Activated CD8-positive, alpha-beta memory T cell treated with anti-CD3 and anti-CD28 coated beads, Interleukin-2, amount 50 U/mL, for 48 hours (primary cell): ENCODE data around the gene FREM3.
"Not testable (repeated sequence)": the region's sequence is repeated elsewhere in the genome, so short reads cannot be mapped to it uniquely, and the experiment has no call there.

Experiments
- DNase-seq: peaks from one replicate; pipeline ENCODE4 v3.0.0-alpha.2; 2020

Gene FREM3

DNA sequence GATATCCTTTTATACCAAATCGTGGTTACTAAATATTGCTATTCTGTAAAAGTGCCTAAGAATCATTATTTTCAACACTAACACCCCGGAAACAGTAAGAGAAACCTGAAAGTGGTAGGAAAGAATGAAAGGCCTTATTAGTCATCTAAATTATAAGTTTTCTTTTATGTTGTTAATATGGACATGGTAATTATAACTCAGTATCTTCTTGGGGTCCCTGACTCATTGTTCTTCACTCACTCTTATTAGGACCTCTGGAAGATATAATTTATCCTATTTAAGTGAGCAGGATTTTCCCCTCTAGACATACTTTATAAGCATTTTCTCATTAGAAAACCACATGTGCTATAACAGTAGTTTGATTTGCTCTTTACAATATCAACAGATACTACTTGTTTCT, 136.0 kb downstream of the FREM3 start:
- DNase-seq = no peak

DNA sequence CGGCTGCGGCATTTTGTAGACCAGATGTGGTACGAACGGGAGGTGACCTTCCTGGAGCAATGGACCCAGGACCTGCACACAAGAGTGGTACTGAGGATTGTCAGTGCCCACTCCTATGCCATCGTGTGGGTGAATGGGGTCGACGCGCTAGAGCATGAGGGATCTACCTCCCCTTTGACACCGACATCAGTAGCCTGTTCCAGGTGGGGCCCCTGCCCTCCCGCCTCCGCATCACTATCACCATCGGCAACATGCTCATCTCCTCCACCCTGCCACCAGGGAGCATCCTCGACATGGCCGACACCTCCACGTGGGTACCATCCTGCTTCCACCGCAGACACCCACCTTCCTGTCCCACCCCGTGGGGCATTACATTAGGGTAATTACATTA, 140.7 kb downstream of the FREM3 start:
- peak; percentile 69 for DNase-seq

DNA sequence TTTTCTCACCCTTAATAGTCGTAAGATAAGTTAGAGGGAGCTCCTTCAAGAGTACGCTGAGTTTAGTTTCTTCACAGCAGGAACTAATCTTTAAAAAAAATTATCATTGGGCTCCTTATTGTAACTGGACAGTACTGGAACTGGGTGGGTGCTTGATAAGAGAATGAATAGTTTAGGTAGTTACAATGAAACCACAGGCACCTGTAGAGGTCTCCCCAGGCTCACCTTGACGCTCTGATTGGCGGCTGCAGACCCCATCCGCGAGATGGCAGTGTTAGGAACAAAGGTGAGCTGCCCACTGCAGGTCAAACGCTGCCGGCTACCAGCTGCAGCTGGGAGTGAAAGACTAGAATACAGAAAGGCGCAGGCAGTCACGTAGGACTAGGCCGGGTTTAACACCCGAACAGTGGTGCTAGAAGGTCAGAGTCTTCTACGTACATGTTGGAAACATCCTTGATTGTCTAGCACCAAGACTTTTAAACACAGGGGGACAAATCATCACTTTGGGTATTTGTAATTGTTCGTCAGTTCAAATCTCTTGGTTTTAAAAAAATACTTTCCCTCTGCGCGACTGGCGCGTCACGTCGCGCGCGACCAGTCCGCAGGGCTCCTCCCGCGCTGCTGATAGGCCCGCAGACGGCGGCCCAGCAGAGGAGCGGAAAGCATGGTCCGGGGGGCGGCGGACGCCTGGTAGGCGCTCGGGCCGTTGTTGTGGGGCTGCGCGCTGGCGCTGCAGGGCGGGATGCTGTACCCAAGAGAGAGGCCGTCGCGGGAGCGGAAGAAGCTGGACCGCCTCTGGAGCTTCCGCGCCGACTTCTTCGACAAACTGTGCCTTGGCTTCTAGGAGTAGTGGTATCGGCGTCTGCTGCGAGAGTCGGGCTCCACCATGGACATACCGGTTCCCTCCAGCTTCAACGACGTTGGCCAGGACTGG, 141.4 kb downstream of the FREM3 start:
- DNase-seq = peak; percentile 83

DNA sequence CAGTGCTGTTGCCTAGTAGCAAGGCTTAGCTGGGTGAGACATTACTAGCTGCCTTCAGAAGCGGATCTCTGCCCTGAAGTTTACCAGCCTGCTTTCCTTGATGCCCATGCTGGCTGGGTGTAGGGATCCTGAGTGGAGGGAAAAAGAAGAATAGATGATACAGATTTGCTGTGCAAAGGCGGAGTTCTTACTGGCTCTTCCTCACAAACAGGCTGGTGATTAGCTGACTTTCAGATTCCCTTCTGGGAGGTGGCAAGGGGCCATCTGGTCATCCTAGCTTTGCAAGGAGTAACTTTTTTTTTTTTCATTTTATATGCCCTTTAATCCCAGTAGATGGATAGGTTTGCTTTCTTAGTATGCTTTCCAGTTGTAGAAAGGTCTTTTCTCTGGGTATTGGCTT, 142.2 kb downstream of the FREM3 start:
- DNase-seq = no peak

DNA sequence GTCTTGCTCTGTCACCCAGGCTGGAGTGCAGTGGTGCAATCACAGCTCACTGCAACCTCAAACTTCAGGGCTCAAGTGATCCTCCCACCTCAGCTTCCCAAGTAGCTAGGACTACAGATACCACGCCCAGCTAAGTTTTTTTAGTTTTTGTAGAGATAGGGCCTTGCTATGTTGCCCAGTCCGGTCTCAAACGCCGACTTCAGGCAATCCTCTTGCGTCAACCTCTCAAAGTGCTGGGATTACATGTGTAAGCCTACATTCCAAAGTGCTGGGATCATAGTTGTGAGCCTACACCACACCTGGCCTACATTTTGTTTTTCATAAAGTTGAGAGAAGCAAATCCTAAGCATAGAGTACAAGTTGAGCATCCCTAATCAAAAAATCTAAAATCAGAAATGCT, 144.8 kb downstream of the FREM3 start:
- no peak for DNase-seq

DNA sequence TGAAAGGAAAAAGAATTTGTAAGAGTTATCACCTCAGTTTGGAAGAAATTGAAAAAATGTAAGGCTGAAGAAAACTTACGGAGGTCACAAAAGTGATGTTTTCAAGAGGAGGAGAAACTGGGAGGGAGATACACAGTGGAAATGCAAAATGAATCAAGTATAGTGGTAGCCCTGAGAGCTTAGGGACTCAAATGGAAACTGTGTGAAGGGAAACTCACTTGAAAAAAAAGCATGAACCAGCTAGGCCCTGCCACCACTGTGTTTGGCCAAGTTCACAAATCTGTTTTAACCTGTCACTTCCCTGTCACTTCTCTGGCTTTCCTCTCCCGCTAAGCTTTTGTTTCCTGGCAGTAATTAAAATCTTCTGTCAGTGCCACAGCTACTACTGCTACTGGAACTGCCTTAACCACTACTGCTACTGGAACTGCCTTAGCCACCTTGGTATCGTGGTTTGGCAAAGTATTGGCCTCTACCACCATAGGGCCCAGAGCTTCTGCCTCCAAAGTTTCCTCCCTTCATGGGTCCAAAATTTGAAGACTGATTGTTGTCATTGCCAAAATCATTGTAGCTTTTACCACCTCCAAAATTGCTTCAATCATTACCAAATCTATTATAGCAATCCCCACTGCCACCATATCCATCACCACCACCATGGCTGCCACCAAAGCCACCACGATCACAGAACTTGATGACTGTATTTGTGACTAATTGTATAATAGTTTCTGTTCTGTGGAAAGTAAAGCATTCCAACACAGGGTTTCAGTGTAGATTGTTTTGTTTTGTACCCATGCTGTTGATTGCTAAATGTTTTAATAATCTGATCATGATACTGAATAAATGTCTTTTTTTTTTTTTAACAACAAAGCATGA, 145.5 kb downstream of the FREM3 start:
- DNase-seq = no peak

DNA sequence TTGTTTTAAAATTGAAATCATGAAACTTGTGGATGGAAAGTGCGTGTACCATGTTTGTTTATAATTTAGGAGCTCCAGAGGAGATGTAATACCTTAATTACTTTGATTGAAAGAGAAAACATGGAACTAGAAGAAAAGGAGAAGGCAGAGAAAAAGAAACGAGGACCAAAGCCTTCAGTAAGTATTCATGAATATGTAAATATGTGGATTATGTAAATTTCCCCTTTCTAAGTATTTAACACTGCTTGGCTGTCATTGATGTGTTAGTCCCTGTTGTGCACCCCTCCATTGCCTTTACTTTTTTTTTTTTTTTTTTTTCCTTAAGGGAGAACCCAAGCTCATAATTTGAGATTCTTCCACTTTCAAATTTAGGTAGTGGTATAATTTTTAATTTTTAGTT, 150.5 kb downstream of the FREM3 start:
- DNase-seq = no peak

DNA sequence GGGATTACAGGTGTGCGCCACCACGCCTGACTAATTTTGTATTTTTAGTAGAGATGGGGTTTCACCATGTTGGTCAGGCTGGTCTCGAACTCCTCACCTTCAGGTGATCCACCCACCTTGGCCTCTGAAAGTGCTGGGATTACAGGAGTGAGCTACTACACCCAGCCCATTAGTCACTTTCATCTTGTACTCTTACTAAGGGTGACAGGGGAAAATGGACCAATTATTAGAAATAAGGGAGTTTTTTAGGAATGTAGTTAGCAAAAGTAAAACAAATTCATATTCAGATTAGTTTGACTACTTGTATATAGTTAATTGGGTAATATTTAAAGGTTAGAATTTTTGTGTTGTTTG, 160.8 kb downstream of the FREM3 start:
- no peak for DNase-seq

DNA sequence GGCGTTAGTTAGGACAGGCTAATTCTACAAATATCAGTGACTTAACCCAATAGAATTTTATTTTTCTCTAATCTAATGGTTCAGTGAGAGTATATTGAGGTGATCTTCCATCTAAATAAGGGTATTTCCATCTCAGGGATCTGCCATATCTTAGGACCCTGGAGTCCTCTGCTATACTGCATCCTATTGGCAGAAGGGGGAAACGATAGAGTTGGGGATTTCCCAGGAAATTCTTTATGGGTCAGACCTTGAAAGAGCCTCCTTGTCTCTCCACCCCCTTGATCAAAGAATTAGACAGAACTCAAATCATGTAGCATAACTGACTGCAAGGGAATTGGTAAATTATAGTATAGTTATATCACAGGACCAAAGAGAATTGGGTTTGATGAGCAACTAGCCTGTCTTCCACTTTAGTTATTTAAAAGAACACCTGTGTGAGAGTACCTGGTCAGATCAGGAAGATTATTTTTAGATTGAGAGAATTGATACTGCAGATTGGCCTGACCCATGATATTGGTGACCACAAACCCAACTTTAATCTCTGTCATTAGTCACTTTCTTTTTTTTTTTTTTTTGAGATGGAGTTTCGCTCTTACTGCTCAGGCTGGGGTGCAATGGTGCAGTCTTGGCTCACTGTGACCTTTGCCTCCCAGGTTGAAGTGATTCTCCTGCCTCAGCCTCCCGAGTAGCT, 161.4 kb downstream of the FREM3 start:
- no peak for DNase-seq

DNA sequence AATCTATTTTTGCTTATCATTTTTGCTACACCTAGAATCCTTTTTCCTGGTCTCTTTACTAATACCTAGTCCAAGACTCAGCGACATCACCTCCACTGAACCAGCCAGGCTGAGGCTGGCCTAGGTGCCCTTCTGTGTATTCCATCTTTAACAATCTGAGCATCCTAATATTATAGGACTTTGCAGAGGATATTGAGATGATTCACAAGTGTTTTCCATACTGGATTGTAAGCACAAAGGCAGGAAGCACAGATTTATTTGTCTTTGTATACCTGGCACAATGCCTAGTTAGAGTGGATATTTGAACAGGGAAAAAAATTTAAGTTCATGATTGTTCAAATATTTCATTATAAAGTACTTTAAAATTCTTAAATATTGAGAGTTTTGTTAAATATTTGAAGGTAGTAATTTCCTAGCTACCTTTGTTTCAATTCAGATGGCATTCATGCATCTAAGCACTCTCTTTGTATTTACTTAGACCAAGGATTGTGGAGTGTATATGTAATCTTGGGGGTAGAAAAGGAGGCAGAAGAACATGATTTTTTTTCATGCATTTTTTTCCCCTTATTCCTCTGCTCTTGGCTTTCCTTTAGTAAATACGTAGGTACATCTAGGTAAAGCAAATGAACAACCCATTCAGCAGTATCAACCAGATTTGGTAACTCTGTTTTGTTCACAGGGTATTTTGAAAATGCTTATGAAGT, 168.5 kb downstream of the FREM3 start:
- no peak for DNase-seq

DNA sequence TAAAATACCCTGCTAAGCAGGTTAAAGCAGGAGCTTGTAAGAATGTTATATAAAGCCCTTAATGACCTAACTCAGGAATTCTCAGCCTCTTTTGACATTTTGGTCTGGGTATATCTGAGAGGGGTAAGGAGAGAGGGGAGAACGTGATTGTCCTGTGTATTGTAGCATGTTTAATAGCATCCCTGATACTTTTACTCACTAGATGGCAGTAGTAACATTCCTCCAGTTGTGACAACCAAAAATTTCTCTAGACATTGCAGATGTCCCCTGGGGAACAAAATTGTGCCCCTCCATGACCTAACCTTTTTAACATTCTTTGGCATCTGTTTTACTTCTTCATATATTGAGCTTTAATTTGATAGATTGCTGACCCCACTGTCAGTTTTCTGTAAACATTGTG, 169.1 kb downstream of the FREM3 start:
- no peak for DNase-seq

DNA sequence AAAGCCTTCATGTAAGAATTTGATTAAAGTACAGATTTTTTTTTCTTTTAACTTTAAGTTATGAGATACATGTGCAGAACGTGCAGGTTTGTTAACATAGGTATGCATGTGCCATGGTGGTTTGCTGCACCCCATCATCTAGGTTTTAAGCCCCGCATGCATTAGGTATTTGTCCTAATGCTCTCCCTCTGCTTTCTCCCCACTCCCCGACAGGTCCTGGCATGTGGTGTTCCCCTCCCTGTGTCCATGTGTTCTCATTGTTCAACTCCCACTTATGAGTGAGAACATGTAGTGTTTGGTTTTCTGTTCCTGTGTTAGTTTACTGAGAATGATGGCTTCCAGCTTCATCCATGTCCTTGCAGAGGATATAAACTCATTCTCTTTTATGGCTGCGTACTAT, 172.4 kb downstream of the FREM3 start:
- not testable (repeated sequence) for DNase-seq
